ENCODE data around the gene SORCS3. TPM values are rescaled to one million over a fixed set of nuclear protein-coding genes. Genes with fewer than 3 reads are reported as not detected.

SORCS3 gene
- total RNA-seq, 1 donor from 2014 or later = not detected

GRCh38 chr10:104923501-104923900 lies 282.4 kb downstream of the SORCS3 start:
- DNase-seq (no peak), ATAC-seq (no peak)
- intact Hi-C loops (cut with DNase I) = no loop called here

GRCh38 chr10:104924101-104924795 lies 283.2 kb downstream of the SORCS3 start:
- no peak for DNase-seq
- Histone ChIP-seq H3K36me3 (no peaks in the 10 kb centered on the region), H3K4me1 (no peaks in the 10 kb centered on the region), H3K4me3 (no peak overlapping the region), H3K27ac (no peak overlapping the region), H3K9me3 (no peaks in the 10 kb centered on the region), H3K27me3 (no peaks in the 10 kb centered on the region)
- TF ChIP-seq CTCF (IDR thresholded peaks at IDR 0.05) = no peak
- intact Hi-C loops (cut with DNase I) = no loop called here
- no peak for ATAC-seq

More at GRCh38 chr10:104923501-104923900, 282.4 kb downstream of the SORCS3 start:
- no peaks in the 10 kb centered on the region for H3K36me3 ChIP-seq
- H3K4me1 ChIP-seq = no peaks in the 10 kb centered on the region
- H3K4me3 ChIP-seq = no peak overlapping the region
- H3K9me3 ChIP-seq = no peaks in the 10 kb centered on the region
- H3K27me3 ChIP-seq = no peaks in the 10 kb centered on the region
- no peak for TF ChIP-seq CTCF (IDR thresholded peaks at IDR 0.05)
- no peak overlapping the region for H3K27ac ChIP-seq

DNA sequence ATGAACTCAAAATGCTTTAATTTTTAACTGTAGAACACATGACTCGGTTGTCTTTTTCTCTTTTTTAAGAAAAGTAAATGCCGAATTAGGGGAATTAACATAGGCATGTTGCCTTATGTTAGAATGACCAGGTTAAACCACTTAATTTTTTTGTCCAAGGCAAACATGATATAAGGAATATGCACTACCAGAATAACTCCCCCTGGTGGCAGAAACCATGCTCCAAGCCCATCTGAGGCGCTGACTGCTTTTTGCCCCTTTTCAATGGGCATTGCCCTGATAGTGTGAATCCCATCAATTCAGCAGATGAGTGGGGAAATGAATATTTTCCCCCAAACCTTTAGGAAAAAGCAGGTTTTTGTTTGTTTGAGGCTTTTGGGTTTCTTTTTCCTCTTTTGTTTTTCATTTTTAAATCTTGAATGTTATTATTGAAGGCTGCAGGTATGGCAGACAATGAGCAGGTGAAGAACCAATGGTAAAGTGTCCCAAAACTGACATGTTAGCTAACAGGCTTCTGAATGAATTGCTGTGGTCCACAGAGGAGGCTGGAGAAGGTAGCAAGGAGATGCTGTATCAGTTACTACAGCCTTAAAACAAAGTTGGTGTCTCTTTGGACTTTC lies 284.3 kb downstream of the SORCS3 start:
- DNase-seq = no peak
- intact Hi-C loops (cut with DNase I) = no loop called here
- peak; percentile 58 for ATAC-seq
- TF ChIP-seq CTCF (IDR thresholded peaks at IDR 0.05) = peak; percentile 67
- no peaks in the 10 kb centered on the region for H3K4me1 ChIP-seq
- H3K27ac ChIP-seq = no peak overlapping the region
- H3K9me3 ChIP-seq = no peaks in the 10 kb centered on the region
- no peaks in the 10 kb centered on the region for H3K36me3 ChIP-seq
- no peaks in the 10 kb centered on the region for H3K27me3 ChIP-seq
- H3K4me3 ChIP-seq = no peak overlapping the region

GRCh38 chr10:104928734-104929133 lies 287.6 kb downstream of the SORCS3 start:
- intact Hi-C loops (cut with DNase I) = no loop called here
- H3K27ac ChIP-seq = no peak overlapping the region
- no peaks in the 10 kb centered on the region for H3K36me3 ChIP-seq
- DNase-seq = no peak
- no peaks in the 10 kb centered on the region for H3K27me3 ChIP-seq
- H3K9me3 ChIP-seq = no peaks in the 10 kb centered on the region
- no peak for ATAC-seq
- no peaks in the 10 kb centered on the region for H3K4me1 ChIP-seq
- TF ChIP-seq CTCF (IDR thresholded peaks at IDR 0.05) = no peak
- H3K4me3 ChIP-seq = no peak overlapping the region

- no peak for TF ChIP-seq CTCF (IDR thresholded peaks at IDR 0.05)
- Histone ChIP-seq H3K9me3 (no peaks in the 10 kb centered on the region), H3K36me3 (no peaks in the 10 kb centered on the region), H3K4me3 (no peak overlapping the region), H3K27ac (no peak overlapping the region), H3K27me3 (no peaks in the 10 kb centered on the region), H3K4me1 (no peaks in the 10 kb centered on the region)
- no peak for DNase-seq
- ATAC-seq = no peak
- intact Hi-C loops (cut with DNase I) = no loop called here
These were observed 290.6 kb downstream of the SORCS3 start for GRCh38 chr10:104931612-104932134.
